NCI-H1694 treated with DMSO at 0.1 percent for 48 hours (cell line): ENCODE results near the gene GPX6.
"Not testable (repeated sequence)": the region's sequence is repeated elsewhere in the genome, so short reads cannot be mapped to it uniquely, and the experiment has no call there.

Source experiments
- DNase-seq: peaks from one replicate; lab custom pipeline; 2025; lab: John Stamatoyannopoulos, UW

The GPX6 gene

DNA sequence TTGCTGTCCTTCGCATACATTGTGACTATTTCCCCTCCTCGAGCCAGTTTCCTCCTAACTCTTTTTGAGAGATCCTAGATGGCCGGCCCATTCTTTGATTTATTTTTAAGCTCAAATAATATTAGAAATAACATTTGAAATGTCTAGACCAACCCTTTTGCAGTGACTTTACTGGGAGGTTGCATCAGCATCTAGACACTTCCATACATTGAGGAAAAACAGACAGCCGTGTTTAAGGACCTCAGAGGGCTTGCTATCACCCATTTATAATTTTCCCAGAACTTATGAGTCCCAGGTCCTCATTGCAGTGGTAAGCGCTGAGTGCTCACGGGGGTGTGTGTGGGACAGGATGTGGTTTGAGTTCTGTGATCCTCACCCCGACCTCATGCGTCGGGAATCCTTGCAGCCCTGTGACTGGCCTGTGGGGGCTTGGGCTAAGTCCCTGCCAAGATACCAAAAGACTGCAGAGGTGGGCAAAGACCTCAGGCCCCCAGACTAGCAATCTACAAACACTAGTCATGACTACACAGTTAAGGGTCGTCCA, 10.0 kb upstream of the GPX6 start, which contains the start of gene GPX5:
GPX5 (plus strand) TSS at position 386 of the 544 bp plus-strand sequence; CDS start at position 519, 133 bp downstream.
- DNase-seq = no peak

DNA sequence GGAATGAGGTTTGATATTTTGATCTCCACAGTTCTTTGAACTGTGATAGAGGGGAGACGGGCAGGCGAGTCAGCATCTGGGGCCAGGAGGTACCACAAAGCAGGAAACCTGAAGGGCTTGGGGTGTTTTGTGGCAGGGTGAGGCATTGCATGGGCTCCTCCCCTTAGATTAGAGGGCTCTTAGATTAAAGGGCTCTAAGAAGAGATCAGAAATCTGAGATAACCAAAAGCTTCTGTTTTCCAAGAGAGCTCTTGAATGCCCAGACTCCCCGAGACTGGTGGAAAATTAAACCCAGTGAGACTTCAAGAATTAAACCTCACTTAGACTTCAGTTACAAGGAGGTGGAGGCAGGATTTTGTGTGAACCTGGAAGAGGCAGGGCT, 7.6 kb upstream of the GPX6 start:
- no peak for DNase-seq

DNA sequence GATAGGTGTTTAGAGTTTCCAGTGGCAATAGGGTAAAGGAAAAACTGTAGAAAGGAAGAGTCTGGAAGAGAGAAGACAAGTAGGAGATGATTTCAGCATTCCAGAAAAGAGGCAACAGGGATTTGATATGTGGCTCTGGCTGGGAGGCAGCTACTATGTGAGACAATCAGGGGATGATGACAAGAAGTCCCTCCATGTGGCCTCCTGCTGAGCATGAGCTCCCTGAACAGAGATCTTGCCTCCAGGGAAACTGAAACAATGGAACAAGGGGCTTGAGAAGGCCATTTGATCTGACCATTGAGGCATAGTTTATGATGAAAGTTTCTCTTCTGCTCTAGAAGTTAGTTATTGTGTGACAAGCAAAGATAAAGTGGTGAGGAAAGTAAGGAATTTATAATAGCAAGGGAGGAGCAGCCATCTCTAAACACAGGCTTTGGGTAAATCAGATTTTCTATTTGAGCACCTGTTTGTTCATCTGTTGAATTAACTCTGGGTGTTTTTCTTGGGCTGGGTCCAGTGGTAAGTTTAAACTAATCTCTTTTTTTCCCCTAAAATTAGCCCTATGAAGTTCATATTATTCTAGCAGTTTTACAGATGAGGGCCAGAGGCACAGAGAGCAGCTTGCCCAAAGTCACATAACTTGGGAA, 7.1 kb upstream of the GPX6 start:
- no peak for DNase-seq

DNA sequence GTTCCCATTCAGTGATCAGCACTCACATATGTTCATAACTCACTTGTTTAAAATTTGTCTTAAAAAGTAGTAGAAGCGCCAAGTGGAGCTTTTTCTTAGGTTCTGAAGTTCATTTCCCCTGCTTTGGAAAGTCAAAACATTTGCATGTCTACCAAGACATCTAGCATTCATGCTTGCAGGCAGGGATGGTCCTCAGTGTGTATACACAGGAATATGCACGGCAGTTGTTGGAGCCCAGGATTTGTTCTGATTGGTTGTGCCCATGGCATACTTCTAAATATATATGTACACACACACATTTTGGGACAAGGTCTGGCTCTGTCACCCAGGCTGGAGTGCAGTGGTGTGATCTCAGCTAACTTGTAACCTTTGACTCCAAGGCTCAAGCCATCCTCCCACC, 2.4 kb upstream of the GPX6 start:
- no peak for DNase-seq

DNA sequence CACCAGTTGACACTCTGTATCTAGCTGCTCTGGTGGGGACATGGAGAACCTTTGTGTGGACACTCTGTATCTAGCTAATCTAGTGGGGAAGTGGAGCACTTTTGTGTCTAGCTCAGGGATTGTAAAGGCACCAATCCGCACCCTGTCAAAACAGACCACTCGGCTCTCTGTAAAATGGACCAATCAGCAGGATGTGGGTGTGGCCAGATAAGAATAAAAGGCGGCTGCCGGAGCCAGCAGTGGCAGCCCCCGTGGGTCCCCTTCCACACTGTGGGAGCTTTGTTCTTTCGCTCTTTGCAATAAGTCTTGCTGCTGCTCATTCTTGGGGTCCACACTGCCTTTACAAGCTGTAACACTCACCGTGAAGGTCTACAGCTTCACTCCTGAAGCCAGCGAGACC, 3.2 kb downstream of the GPX6 start:
- DNase-seq = not testable (repeated sequence)

DNA sequence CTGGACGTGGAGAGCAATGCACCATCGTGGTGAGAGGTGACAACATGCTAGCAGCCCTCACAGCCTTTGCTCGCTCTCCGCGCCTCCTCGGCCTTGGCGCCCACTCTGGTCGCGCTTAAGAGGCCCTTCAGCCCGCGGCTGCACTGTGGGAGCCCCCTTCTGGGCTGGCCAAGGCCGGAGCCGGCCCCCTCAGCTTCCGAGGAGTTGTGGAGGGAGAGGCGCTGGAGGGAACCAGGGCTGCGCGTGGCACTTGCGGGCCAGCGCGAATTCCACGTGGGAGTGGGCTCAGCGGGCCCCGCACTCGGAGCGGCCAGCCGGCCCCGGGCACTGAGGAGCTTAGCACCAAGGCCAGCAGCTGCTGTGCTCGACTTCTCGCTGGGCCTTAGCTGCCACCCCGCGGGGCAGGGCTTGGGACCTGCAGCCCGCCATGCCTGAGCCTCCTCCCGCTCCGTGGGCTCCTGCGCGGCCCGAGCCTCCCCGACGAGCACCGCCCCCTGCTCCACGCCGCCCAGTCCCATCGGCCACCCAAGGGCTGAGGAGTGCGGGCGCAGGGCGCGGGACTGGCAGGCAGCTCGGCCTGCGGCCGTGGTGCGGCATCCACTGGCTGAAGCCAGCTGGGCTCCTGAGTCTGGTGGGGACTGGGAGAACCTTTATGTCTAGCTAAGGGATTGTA, 3.8 kb downstream of the GPX6 start:
- DNase-seq = no peak

DNA sequence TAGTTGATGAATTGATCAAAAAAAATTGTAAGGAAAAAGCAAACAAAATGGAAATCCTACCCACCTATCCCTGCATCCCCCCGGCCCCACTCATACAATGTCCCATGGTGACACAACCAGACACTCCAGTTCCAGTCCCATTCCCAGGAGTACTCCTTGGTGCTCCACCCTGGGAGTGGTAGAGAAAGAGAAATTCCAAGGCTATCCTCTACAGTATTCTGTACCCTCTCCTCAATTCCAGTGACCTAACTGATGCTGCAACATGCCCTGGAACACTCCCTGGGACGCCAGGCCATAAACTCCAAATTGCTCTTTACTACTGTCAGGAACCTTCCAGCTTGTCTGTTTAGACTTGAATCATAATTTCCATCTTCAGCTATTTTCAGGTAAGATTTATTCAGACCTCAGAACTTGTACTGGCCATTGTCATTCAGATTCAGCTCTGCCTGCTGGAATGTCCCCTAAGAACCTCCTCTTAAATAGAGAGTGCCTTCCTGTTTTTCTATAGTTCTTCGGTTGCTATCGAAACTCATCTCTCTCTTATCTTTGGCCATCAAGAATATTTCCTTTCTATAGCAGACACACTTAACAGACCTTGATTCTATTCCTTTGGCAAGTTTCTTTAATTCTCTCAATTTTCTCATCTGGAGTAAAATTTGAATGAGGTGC, 8.7 kb downstream of the GPX6 start:
- DNase-seq = no peak

DNA sequence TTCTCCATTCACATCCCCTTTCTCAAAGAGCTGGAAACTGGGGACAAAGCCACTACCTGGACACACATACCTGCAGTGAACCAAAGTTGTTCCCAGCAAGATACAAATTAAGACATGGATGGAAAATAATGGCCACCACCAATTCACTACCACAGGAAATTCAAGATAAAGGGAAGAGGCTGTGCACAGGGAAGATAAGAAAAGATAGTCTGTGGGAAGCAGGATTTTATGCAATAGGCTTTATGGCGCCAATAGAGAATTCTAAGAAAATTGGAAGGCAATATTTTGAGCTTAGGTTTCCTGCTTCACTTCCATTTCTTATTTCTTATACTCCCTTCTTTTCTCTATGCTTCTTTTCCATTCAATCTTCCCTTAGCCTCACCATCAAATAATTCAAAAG, 9.9 kb downstream of the GPX6 start:
- no peak for DNase-seq

DNA sequence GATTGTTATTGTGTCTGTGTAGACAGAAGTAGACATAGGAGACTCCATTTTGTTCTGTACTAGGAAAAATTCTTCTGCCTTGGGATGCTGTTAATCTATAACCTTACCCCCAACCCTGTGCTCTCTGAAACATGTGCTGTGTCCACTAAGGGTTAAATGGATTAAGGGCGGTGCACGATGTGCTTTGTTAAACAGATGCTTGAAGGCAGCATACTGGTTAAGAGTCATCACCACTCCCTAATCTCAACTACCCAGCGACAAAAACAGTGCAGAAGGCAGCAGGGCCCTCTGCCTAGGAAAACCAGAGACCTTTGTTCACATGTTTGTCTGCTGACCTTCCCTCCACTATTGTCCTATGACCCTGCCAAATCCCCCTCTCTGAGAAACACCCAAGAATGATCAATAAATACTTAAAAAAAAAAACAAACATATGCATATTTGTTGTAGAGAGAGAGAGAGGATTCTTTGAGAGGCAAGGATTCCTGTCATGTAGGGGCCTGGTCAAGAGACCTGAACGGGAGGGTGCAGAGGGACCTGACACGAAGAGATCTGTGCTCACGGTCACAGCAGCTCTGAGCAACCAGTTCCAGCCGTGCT, 12.8 kb downstream of the GPX6 start:
- not testable (repeated sequence) for DNase-seq

DNA sequence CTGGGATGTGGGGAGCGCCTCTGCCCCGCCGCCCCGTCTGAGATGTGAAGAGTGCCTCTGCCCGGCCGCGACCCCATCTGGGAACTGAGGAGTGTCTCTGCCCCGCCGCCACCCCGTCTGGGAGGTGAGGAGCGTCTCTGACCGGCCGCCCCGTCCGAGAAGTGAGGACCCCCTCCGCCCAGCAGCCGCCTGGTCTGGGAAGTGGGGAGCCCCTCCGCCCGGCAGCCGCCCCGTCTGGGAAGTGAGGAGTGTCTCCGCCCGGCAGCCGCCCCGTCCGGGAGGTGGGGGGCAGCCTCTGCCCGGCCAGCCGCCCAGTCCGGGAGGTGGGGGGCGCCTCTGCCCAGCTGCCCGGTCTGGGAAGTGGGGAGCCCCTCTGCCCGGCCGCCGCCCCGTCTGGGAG, 13.5 kb downstream of the GPX6 start:
- DNase-seq = not testable (repeated sequence)

DNA sequence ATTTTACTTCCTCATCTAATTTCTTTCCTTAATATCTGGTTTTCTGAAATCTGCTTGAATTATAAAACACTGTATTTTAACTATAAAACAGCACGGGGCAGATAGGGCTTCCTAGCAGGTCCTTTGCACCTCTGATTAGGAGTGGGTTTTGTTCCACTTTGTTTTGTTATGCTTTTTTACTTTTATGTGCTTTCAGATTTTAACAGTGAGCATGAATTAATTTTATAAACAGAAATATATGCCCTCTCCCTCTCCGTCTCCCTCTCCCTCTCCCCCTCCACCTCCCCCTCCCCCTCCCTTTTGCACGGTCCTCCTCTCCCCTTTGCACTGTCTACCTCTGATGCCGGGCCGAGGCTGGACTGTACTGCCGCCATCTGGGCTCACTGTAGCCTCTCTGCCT, 14.3 kb downstream of the GPX6 start:
- no peak for DNase-seq

DNA sequence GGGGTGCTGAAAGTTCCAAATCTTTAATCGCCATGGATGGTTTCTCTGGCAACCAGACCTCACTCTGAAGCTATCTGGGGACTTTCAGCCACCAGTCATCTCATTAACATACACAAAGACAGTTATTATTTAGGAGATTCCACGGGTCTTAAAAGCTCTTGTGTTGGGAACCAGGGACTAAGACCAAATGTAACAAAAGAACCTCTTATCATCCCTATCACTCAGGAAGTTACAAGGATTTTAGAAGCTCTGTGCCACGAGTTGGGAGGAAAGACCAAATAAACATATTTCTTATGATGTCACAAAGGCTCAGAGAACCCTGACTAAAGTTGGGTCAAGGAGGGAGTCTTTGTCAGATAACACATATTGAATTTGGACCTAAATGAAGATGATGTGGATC, 17.7 kb downstream of the GPX6 start:
- DNase-seq = no peak

DNA sequence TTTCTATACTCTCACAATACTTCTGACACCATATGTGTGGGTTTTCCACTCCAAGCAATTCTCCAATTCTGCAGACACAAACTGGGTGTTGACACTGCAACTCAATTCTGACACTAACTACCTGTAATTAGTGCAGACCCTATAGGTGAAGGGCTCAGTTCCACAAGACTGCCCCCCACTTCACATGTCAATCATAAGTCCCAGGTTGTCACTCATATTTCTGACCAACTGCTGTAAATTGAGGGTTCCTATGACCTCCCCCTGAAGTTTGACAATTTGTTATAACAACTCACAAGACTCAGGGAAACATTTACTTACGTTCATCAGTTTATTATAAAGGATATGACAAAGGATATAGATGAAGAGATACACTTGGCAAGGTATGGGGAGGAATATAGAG, 18.3 kb downstream of the GPX6 start:
- DNase-seq = no peak

DNA sequence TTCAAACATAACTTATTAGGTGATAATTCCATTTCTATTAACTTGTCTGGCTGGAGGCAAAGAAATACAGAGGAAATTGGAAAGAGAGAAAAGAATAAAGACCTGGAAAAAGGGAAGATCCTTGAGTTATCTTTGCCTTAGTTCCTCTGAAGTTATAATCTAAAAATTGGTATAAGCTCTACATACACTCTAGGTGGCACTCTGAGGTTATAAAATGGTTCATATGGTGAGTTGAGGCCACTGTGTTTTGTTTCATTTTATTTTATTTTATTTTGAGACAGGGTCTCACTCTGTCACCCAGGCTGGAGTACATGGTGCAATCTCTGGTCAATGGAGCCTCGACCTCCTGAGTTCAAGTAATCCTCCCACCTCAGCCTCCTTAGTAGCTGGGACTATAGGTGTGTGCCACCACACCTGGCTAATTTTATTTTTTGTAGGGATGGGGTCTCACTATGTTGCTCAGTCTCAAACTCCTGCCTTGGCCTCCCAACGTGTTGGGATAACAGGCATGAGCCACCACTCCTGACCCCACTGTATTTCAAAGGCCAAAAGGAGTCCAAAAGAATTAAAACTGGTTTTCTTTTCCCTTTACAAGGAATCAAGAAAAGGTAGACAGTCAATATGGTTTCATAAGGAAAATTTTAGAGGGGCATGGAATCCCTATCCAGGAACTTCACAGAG, 19.4 kb downstream of the GPX6 start:
- peak; percentile 17 for DNase-seq

DNA sequence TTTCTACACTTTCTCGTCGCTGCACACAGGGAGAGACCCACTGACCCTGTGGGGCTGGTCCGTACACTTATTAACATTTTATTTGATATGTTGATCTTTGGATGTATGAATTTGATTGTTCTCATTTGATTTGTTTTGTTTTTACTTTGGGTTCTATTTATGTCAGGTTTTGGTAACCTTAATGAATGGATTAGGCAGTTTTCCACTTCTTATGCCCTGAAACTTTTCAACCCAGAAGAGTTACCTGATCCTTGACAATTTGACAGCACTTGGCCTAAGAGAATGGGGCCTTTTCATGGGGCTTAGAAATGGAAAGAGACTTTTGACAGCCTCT, 23.6 kb downstream of the GPX6 start:
- no peak for DNase-seq

DNA sequence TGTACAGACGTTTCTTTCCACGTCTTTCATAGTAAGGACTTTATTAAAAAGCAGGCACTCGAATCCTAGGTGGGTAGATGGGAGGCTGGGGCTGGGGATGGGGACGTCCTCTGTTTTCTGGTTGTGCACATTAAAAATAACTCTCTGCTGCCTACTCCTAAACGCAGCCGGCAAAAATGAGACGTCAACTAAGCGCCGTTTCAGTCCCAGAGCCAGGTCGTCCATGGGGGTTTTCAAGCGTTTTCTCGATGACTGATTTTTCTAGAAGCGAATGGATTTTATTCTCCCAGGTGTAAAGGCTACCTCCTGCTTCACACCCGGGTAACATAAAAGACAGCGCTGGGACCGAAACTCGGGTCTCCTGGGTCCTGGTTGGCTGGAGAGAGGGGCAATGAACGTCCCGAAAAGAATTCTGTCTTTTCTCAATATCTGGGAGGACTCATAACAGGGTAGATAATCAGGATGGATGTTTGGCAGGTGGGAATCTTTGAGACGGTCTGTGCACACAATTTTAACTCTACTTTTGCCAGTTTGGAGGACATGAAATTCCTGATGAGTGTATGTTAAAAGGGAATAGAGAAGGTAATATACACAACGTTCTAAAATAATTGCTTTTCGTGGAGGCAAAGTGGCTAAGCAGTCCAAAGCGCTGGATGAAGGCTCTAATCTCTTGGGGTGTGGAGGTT, 25.2 kb downstream of the GPX6 start:
- peak; percentile 33 for DNase-seq

DNA sequence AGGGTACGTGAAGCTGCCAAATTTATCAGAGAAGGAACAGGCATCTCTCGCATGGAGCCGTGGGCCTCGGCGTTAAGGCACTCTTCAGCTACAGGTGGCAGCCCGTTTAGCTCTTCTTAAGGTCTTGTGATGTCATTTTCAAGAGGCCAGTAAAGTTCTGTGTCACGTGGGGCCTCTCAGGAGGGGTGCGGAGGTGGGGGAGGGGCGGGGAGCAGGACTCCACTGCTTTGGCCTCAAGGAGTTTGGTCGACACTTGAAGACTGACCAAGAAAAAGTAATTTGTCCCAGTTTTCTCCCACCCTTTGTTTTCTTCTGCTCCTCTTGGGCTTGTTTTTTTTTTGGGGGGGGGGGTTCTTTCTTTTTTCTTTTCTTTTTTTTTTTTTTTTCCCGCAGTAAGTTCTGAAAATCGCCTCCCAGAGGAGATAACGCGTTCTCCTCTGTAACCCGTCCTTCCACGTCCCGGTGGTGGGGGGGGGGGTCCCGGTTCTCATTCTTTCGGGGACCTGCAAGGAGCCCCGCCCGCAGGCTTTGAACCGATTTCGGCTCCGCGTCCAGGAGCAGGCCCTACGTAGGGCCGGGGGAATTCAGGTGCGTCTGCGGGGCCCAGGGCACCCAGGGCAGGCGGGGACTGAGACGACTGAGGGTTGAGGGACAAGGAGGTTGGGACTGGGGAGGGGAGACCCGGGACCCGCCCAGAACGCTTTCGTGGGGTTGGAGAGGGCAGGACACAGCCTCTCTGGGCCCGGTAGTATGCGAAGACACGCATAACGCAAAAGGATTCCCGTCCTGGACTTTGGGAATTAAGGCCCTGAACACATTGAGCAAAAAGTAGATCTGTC, 26.0 kb downstream of the GPX6 start:
- DNase-seq = peak; percentile 33

DNA sequence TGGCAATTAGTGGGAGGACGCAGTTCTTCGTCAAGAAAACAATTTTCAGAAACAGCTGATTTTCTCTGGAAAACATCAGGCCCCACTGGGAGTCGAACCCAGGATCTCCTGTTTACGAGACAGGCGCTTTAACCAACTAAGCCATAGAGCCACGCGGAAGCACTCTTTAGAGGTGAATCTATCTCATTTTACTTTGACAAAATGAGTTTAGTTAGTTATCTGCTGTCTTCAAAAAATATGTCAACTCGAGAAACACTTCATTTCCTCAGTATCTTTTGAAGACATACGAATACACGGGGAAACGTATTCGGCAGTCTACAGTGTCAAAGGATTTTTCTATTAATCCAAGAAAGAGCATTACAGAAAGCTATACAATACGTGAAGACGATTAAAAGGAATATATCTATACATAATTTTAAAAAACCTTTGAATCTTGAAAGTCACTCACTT, 26.7 kb downstream of the GPX6 start:
- peak; percentile 68 for DNase-seq

DNA sequence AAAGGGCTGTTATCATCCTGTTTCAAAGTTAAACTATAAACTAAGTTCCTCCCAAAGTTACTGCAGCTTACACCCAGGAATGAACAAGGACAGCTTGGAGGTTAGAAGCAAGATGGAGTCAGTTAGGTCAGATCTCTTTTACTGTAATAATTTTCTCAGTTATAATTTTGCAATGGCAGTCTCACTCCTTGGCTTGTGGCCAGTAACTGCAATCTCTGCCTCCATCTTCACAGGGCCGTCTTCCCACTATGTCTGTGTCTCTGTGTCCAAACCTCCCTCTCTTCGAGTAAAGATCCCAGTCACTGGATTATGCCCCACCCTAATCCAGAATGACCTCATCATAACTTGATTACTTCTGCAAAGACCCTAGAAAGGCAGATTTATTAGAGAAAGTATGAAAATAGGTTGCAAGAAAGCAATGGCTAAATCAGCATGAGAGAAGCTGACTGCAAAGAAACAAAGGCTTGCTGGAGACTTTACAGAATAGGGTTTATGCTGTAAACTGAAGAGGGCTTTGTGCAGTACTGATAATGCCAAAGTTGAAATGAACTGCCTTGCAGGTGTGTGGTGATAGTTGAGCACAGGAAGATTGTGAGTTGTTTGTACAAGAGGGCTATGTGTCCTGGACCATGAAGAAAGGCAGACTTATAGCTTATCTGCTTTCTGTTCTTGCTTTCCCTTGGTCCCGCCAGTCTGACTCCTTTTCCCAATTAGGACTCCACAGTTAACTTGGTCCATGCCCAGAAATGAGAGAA, 28.4 kb downstream of the GPX6 start:
- DNase-seq = no peak

DNA sequence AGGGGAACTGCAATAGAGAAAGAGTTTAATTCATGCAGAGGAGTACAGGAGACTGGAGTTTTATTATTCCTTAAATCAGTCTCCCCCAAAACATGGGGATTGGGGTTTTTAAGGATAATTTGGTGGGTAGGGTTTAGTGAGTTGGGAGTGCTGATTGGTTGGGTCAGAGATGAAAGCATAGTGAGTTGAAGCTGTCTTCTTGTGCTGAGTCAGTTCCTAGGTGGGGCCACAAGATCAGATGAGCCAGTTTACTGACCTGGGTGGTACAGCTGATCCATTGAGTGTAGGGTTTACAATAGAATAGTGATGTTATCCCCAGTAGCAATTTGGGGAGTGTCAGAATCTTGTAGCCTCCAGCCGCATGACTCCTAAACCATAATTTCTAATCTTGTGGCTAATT, 29.1 kb downstream of the GPX6 start:
- DNase-seq = no peak
